GM21515 (cell line): ENCODE measurements around the gene SPOCK2.

Experiments
- ATAC-seq: cut with Tn5 transposase; IDR thresholded peaks from one replicate; pipeline ENCODE4 v1.9.1; 2021; ENCODE audit not compliant: unreplicated experiment

The SPOCK2 gene

GRCh38 chr10:72074574-72075375, 13.6 kb downstream of the SPOCK2 start:
- ATAC-seq: no peak

GRCh38 chr10:72073708-72074573, 14.4 kb downstream of the SPOCK2 start:
- ATAC-seq: no peak

GRCh38 chr10:72072639-72073038, 15.7 kb downstream of the SPOCK2 start:
- no peak for ATAC-seq

DNA sequence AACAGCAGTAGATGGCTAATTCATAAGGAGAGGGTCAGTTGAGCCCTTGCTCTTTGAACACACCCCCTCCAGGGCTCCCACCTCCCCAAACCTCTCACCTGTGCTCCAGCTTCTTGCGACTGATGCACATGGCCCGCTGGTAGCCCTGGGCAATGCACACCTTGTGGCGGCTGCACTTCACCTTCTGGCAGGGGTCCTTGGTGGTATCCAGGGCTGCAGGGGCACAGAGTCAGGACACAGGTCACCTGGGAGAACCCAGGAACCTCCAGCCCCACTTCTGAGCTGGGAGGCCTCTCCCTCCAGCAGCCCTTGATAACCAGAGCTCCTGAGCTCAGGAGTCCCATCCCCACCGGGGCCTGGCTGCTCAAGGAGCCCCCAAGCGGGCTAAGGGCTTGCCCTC, 16.3 kb downstream of the SPOCK2 start:
- ATAC-seq: no peak

GRCh38 chr10:72069751-72070526, 18.4 kb downstream of the SPOCK2 start:
- ATAC-seq: no peak

DNA sequence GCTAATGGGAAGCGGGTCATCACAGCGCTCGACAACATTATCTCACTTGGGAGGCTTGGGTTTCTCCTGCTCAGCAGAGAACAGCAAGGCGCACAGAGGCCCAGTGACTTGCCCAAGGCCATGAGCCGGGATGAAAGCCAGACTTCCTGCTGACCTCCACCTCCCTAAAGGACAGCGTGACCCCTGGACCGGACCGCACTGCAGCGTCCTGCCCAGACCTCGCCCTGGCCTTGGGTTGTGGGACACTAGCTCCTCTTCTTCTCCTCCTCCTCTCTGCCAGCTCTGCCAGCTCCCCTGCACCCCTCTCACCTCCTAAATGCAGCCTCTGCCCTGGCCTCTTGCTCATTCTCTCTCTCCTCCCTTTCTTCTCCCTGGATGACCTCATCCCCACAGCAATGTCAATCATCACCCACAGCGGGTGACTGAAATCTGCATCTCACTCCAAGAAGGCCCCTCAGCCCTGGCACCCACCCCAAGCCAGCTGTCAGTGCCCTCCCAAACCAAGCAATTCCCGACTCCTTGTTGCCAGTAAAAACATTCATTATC, 19.4 kb downstream of the SPOCK2 start:
- no peak for ATAC-seq

DNA sequence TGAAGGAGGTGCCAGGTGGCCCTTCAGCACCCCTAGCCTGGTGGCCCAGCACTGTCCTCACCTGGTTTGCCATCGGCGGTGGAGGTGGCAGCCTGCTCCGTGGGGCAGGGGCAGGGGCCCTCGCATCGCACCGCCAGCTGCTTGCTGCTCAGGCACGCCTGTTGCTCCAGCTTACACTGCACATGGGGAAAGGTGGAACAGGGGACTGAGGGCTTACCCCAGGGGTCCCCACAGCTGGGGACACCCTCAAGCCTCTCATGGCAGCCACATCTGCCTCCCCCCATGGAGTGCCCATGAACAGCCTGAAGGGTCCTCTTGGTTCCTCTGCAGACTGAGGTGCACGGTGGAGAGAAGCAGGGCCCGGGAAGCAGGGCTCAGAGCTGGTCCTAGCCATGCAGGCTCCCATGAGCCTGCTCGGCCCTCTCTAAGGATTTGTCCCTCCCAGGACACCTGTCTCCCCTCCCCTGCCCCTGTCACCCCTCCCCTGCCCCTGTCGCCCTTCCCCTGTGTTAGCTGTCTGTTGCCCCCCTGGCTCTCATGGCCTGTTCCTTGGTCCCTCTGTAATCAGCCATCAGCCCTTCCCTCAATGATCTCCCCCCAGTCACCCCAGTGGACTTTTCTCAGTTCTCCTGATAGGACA, 20.1 kb downstream of the SPOCK2 start:
- no peak for ATAC-seq

GRCh38 chr10:72067463-72068125, 20.8 kb downstream of the SPOCK2 start:
- ATAC-seq: no peak

DNA sequence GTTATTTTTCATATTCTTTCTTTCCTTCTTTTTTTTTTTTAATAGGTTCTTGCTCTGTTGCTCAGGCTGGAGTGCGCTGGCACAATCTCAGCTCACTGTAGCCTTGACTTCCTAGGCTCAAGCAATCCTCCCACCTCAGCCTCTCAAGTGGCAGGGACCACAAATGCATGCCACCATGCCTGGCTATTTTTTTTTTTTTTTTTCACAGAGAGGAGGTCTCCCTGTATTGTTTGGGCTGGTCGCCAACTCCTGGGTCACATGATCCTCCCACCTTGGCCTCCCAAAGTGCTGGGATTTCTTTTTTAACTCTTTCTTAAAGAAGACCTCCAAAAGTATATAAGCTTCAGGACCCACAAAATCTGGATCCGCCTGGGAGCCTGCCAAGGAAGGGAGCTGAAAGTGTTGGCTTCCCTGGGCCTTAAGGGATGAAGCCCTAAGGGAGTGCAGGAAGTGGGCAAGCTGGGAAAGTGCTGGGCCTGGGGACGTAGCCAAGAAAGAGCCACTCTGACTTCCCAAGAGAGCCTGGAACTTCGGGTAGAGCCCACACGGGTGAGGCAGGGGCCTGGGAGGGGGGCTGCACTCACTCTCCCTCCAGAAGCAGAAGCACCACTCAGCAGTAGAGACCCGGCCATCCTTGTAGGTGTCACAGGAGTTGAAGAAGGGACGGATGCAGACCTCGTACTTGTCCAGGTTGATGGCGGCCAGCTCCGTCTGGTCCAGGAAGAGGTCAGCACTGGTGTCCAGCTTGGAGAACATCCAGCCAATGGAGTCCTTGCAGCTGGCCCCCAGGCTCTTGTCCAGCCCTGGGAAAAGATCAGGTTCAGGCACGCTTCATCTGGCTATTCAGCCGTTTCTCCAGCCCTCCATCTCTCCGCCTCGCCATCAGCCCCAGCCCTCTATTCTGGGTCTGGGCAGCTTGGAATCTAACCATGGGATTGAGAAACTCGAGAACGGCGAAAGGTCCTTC, 21.8 kb downstream of the SPOCK2 start:
- no peak for ATAC-seq

GRCh38 chr10:72065439-72066025, 22.8 kb downstream of the SPOCK2 start:
- ATAC-seq: no peak

DNA sequence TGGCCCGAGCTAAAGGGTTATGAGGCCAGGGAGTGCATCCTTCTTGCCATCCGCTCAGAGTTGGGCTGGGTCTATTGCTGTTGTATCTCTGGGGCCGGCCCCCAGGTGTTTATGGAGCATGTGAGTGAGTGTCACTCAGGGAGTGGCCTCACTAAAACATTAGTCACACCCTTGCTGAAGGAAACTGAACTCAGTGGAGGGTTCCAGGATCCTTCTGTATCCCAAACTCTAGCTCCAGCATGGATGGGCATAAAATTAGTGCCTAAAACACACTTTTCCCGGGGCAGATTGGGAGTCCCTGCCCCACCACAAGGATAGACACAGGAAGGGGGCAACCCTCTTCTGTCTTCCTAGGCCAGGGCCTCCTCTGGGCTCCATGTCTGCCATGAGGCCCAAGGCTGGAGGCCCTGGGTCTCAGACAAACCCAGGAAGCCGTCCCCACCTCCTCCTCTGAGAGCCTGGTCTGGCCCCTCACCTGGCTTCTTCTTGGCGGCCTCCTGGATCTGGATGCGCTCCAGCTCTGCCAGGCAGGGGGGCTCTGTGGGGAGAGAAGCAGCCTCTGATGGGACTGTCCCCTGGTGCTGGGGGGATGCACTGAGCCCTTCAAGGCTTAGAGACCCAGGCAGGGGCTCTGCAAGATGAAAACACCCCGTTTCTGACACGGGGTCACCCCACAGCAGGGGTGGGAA, 24.5 kb downstream of the SPOCK2 start:
- ATAC-seq: no peak

DNA sequence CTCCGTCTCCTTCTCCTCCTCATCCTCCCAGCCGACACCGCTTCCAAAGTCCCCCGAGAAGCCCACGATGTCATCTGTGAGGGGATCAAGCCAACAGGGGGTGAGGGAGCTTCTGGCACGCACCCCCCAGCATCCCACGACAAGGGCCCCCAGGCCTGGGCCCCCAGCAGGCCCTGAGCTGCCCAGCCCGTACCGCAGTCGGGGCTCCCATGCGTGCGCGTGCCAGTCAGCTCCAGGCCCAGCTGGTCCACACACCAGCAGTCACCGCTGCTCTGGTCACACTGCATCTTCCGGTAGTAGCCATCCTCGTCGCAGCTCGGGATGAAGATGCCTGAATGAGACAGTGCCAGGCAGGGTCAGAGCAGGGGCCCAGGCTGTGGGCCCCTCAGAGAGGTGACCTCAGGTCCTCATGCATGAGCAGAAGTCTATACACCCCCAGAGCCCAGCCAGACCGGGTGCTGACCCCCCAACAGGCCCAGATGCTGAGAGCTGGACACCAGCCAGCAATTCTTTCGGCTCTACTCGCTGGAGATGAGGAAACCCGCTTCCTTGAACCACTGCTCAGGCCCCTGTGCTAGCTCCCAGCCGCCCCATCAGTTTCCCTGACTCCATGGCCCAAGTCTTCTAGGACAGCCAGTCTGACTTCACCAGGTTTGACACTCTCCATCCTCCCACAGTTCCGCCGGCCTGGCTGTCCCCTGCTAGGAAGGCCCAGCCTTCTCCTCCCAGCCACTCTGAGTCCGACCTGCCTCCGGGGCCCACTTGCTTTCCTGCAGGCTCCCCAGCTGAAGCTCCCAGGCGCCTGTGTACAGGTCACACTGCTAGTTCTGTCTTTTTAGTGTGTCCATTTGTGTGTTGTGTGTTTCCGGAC, 25.3 kb downstream of the SPOCK2 start:
- no peak for ATAC-seq

DNA sequence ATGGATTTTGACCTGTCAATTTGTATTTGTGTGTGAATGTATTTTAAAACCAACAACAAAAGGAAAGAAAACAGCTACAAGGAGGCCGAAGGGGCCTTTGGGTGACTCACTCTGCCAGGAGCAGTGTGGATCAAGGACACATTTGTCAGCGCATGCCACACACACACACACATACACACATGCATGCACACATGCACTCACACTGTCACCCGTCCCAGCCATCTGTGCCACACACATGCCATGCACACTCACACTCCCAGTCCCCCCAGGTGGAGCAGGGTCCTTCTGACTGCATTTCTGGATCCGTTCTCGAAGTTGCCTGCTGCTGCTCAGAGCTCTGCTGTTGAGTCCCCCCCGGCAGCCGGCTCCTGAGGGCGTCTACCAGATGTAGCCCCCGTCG, 26.0 kb downstream of the SPOCK2 start:
- ATAC-seq: no peak

DNA sequence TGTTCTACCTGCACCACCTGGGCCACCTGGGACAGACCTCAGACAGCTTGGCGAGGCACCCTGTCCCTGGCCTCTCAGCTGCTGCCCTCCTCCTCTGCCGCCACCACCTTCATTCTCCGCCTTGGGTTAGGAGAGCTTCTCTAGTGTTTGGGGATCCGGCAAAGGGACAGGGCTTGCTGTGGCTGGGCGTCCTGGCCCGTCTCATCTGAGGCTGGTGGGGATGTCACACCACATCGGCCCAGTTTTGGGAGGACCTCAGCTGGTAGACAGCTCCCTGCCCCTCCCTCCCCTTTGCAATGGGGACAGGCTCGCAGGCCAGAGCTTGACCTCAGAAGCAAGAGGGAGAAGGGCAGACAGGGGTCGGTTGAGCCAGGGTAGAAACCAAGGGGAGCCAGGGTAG, 26.4 kb downstream of the SPOCK2 start:
- ATAC-seq: no peak

DNA sequence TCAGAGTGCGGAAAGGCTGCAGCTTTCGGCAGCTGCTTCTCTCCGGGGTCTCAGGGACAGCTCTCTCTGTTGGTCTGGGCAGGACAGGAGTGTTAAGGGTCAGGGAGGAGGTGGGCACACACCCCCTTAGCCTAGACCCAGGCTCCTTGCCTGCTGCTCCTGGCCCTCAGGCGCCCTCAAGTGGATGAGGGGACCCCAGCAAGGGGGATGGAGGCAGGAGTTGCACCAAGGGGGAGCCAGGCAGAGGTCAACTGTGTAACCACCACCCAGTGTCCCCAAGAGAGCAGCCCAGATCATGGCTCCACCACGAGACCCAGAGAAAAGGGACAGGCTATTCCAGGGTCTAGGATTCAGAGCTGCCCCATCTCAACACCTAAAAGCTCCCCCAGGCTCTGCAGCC, 26.9 kb downstream of the SPOCK2 start:
- no peak for ATAC-seq

GRCh38 chr10:72059843-72060822, 28.2 kb downstream of the SPOCK2 start:
- ATAC-seq: no peak
